GM18498 (cell line): ENCODE results near the gene POU4F2.

Experiments
- ATAC-seq: cut with Tn5 transposase; IDR thresholded peaks from one replicate; pipeline ENCODE4 v1.9.1; 2021; ENCODE audit warnings: mild to moderate bottlenecking, moderate library complexity; ENCODE audit not compliant: unreplicated experiment

Gene POU4F2, protein sequence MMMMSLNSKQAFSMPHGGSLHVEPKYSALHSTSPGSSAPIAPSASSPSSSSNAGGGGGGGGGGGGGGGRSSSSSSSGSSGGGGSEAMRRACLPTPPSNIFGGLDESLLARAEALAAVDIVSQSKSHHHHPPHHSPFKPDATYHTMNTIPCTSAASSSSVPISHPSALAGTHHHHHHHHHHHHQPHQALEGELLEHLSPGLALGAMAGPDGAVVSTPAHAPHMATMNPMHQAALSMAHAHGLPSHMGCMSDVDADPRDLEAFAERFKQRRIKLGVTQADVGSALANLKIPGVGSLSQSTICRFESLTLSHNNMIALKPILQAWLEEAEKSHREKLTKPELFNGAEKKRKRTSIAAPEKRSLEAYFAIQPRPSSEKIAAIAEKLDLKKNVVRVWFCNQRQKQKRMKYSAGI

DNA sequence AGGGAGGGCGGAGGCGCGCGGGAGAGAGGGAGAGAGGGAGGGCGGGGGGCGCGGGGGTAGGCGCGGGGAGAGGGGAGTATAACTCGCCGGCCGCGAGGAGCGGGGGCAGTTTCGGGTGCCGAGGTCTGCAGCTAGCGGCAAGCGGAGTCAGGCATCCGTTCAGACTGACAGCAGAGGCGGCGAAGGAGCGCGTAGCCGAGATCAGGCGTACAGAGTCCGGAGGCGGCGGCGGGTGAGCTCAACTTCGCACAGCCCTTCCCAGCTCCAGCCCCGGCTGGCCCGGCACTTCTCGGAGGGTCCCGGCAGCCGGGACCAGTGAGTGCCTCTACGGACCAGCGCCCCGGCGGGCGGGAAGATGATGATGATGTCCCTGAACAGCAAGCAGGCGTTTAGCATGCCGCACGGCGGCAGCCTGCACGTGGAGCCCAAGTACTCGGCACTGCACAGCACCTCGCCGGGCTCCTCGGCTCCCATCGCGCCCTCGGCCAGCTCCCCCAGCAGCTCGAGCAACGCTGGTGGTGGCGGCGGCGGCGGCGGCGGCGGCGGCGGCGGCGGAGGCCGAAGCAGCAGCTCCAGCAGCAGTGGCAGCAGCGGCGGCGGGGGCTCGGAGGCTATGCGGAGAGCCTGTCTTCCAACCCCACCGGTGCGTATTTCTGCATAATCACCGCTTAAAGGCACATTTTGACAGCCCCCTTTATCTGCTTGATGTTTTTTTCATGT lies at the start of gene POU4F2:
POU4F2 (plus strand) TSS at position 108 of the 720 bp plus-strand sequence; CDS start at position 356, 248 bp downstream.
- ATAC-seq = no peak

DNA sequence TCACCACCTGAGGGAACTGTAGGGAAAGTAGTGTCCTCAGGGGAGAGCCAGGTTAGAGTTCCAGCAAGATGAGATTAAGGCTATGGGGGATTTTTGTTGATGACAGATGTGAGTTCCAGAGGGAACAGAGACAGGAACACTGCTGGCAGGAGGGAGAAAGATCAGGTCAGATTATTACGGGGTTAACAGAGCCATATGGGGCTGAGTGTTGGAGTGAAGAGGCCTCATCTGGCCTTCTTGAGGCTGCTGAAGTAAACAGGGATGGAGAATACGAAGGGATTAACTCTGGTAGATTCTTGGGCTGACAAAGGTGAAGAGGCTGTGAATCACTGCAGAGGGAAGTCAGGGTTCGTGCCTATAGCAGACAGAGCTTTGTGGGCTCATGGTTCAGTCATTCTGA lies 47.9 kb upstream of the POU4F2 start:
- ATAC-seq = no peak

- ATAC-seq = no peak
These were observed 46.7 kb upstream of the POU4F2 start for GRCh38 chr4:146592019-146592418.

DNA sequence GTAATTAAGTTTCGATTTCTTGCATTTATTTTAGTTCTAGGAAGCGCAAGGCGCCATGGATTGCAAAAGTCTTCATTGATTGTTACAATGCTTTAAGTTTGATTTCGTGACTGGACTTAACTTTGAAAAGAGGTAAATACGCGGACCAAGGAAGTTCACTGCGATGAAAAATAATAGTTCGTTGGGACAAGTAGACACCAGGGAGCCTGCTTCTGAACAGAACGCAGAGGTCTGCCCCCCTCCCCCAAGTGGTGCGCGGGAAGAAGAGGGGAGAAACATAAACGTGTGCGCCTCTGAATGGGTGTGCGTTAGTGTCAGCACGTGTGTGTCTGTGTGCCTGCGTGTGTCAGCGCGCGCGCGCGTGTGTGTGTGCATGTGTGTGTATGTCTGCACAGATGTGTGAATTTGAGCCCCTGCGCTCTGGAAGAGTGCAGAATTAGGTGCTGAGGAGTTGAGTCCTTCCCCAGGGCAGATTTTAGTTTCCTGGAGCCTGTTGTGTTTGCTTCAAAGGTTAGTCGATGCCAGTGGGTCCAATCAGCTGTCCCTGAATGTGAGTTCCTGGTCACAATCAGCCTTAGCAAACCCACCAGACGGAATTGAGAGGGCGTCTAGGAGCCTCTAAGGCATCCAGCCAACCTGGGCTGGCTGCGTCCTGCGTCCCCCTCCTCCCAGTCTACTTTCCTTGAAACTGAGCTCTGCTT lies 5.8 kb upstream of the POU4F2 start:
- ATAC-seq = no peak

GRCh38 chr4:146633471-146633800 lies 5.3 kb upstream of the POU4F2 start:
- ATAC-seq = no peak

DNA sequence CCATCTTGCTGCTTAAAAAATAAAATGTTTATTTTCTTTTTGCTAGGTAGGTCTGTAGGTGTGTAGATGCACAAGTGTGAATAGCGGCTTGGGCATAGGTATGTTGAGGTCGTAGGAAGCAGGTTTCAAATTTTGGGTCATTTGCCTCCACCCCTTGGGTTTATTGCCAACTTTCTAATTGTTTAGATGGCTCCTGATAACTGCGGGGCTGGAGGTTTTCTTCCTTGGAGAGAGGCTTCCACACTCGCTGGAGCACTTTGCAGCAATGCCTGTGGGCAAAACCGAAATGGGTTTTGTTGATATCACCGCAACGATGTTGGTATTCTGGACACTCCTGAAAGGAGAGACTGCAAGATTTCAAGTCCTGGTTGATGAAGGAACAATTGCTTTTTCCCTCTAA lies 3.9 kb upstream of the POU4F2 start:
- ATAC-seq = no peak

DNA sequence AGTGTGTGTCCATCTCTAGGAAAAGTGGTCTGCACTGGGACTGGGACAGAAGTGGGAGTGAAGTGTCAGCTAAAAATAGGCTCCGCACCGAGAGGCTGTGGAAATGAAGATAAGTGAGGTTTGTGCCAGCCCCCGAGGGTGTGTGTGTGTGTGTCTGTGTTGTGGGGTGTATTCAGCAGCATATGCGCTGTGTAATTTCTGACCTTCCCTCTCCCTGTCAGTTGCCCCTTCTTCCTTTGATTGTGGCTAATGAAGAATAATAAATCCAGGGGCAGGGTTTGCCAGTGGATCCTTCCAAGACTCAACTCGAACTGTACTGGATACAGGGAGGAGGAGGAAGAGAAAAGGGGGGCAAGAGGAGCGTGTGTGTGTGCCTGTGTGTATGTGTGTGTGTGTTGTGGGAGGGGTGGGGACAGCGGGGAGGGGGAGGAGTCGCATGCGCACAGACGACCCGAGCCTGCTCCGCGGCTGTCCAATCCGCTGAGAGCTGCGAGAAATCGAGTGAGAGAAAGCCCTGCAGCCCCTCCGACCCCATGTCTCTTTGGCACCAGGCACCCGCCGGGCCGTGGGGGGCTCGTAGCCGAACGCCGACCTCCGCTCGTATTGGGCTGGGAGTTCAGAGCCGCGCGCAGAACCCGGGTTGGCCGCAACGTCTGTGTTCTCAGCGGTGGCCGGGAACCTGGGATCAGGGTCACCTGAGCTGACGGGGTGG lies 916 bp upstream of the POU4F2 start:
- ATAC-seq = no peak

- ATAC-seq = no peak
These were observed 334 bp upstream of the POU4F2 start for GRCh38 chr4:146638333-146638785.

DNA sequence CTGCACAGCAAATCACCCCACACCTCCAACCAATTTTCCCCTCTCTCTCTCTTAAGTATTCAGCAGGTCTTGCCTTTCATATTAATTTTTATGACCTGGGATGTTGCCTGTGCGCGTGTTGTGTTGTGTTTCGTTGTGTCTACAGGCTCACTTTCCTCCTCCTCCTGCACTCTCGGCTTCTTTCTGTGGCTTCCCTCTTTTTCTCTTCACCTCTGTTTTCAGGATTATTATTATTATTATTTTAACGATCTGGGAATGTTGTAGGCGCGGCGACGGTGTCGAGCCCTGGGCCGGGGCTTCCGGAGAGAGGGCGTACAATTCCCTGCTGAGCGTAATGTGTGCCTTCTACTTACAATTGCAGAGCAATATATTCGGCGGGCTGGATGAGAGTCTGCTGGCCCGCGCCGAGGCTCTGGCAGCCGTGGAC lies 826 bp downstream of the POU4F2 start:
- ATAC-seq = no peak

GRCh38 chr4:146640021-146640464 lies 1.4 kb downstream of the POU4F2 start:
- no peak for ATAC-seq

GRCh38 chr4:146640465-146641061 lies 1.9 kb downstream of the POU4F2 start:
- ATAC-seq = no peak

- no peak for ATAC-seq
These were observed 3.1 kb downstream of the POU4F2 start for GRCh38 chr4:146641762-146642161.

DNA sequence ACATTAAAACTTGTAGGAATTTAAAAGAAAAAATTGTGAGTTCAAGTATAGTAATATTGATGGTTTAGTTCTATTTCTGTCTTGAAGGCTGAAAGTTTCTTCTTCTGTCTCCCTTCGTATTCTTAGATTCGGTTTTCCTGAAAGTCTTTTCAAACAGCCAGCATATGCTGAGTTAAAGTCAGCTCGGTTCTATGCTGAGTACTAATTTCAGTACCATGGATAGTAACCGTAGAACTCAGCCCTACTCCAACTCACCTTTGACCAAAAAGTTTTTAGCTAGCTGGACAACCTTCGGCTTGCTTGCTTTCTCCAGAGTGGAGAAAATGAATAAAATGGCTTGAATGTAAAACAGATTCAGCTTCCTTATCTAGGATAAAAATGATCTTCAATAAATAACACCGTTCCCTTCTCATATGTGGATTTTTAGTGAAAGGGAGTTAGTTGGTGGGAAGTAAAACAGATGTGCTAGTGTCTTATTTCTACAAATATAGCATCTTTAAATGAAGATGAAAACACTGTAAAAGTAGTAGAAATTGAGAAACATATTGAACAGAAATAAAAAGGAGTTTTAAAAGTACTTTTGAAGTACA lies 5.2 kb downstream of the POU4F2 start:
- ATAC-seq = no peak

- ATAC-seq = no peak
These were observed 7.2 kb downstream of the POU4F2 start for GRCh38 chr4:146645921-146646320.

GRCh38 chr4:146646593-146647325 lies 8.1 kb downstream of the POU4F2 start:
- no peak for ATAC-seq

DNA sequence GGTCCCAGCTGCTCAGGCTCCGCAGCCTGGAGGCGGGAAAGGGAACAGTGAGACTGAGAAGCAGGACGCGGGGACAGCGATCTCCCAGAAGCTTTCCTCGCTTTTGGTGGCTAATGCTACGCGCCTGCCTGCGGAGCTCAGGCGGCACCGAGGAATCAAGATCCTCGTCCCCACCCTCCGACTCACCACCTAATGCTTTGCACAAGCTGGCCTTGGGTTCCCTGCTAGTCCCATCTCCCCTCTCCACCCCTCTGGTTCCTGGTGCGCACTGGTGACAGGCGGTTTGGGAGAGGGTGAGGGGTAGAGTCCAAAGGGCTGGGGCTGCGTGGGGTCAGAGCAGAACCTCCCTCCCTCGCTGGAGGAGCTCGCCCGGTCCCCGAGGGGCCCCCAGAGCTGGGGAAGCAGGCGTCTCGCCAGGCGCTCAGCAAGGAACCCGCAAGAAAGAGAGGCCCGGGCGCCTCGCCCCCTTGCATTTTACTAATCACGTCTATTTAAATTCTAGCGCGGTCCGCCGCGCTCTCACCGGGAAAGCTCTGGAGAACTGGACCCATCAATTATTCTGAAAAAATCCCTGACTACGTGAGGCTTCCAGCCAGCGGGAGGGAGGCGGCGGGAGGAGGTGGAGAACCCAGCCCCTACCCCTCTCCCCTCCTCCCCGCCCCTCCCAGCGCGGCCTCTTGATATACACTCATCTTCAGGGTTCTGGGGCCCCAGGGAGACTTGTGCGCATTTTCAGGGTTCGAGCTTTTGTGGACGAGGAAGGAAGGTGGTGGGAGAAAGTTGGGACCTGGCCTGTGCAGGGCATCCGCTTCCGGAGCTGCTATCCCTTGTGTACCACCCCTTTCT lies 9.1 kb downstream of the POU4F2 start:
- ATAC-seq = no peak

- no peak for ATAC-seq
These were observed 9.7 kb downstream of the POU4F2 start for GRCh38 chr4:146648461-146648783.

GRCh38 chr4:146649232-146649631 lies 10.5 kb downstream of the POU4F2 start:
- ATAC-seq = no peak

DNA sequence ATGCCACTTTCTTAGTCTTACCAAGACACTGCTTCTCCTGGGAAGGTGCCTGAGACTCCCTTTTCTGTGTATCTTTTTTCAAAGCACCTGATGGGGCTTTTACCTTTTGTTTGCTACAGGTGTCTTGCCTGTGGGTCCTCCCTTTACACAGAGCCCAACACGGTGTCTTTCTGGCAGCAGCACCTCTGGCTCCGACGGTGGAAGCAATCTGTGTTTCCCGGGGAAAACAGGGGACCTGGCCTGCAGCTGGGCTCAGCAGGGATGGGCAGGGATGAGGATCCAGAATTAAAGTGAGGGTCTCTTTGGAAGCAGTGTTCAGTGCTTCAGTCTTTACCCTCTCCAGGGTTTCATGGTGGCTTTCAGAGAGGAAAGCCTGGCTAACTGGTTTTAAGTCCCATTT lies 11.3 kb downstream of the POU4F2 start:
- ATAC-seq = no peak
